ENCODE results near the gene NRXN3. TPM values are rescaled to one million over a fixed set of nuclear protein-coding genes. Genes with fewer than 3 reads are reported as not detected.
A peak's percentile ranks its signal among the peaks of the same experiment; 100 is the strongest.

Gene NRXN3
- total RNA-seq, 1 donor from 2014 or later: 18.0 TPM

DNA sequence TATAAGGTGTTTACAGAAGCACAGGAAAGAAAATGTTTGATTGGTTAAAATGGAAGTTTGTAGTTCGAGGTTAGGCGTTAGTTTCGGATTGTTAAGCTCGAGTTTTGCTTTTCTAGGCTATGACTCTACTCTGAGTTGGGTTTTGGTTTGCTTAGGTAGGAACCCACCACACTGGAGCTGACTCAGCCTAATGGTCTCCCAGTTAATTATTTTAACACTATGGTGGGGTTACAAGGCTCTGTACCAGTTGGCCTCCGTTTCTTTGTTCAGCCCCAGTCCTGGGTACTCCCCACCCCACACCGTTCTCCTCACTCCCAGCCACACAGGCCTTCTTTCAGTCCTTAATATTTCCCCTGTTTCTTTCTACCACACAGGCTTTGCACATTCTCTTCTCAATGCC, 583.9 kb downstream of the NRXN3 start:
- H3K4me3 Mint-ChIP-seq (ENCODE audit: unreplicated experiment): no peak overlapping the region
- H3K36me3 Mint-ChIP-seq (ENCODE audit: low read depth, unreplicated experiment): no peaks in the 10 kb centered on the region

DNA sequence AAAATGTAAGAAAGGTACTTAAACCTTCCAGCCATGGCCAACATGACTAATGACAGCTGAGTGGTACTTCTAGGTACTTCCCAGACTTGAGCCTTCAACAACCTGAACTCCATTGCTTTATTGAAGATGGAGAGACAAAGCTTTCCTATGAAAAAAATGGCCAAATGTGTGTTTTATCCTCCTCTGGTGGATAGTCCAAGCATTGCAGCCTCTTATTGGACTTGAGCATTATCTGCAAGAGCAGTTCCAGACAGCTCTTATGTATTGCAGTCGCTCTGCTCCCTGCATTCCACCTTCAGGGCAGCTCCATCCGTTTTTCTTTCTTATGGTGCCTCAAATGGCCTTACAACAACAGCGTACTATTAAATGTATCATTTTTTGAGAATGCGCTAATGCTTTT, 588.2 kb downstream of the NRXN3 start:
- no peaks in the 10 kb centered on the region for H3K9me3 ChIP-seq (ENCODE audit: insufficient read depth, low read depth, low read length)
- H3K9ac ChIP-seq (ENCODE audit: low read length): no peak overlapping the region
- no peaks in the 10 kb centered on the region for H3K4me1 Mint-ChIP-seq (ENCODE audit: low read depth, unreplicated experiment)
- H3K9me3 Mint-ChIP-seq (ENCODE audit: unreplicated experiment): no peaks in the 10 kb centered on the region
- no peak overlapping the region for H3K4me3 ChIP-seq (ENCODE audit: insufficient read depth, low read depth, low read length)
- H2AFZ ChIP-seq (ENCODE audit: low read depth, low read length): no peak overlapping the region
- H3K36me3 ChIP-seq (ENCODE audit: insufficient read depth, low read length): no peaks in the 10 kb centered on the region
- H3K4me3 Mint-ChIP-seq (ENCODE audit: unreplicated experiment): no peak overlapping the region
- H3K36me3 Mint-ChIP-seq (ENCODE audit: low read depth, unreplicated experiment): no peaks in the 10 kb centered on the region
- no peak overlapping the region for H3K4me2 ChIP-seq (ENCODE audit: low read length)
- FAIRE-seq (no peak), DNase-seq (ENCODE audit: low read depth) (peak; percentile 11)
- H3K79me2 ChIP-seq (ENCODE audit: insufficient read depth, low read length): no peaks in the 10 kb centered on the region
- TF ChIP-seq CTCF (IDR thresholded peaks at IDR 0.05; ENCODE audit: insufficient read depth, low read depth, low read length) (peak; percentile 89), EZH2 (IDR thresholded peaks at IDR 0.05; ENCODE audit: insufficient read depth, low read length) (no peak)
- H3K27me3 ChIP-seq (ENCODE audit: insufficient read depth, low read length): no peaks in the 10 kb centered on the region
- H4K20me1 ChIP-seq (ENCODE audit: insufficient read depth, low read length): no peaks in the 10 kb centered on the region
- no peak overlapping the region for H3K27ac Mint-ChIP-seq (ENCODE audit: unreplicated experiment)
- no peak overlapping the region for H3K27ac ChIP-seq (ENCODE audit: low read depth, low read length)
- H3K4me1 ChIP-seq (ENCODE audit: insufficient read depth, low read length): peaks cover under 1% of the 10 kb centered on the region
- no peaks in the 10 kb centered on the region for H3K27me3 Mint-ChIP-seq (ENCODE audit: low read depth, unreplicated experiment)

More for the DNA sequence above, 583.9 kb downstream of the NRXN3 start:
- Mint-ChIP-seq H3K4me1 (ENCODE audit: low read depth, unreplicated experiment) (peaks cover 9% of the 10 kb centered on the region), H3K27me3 (ENCODE audit: low read depth, unreplicated experiment) (peaks cover 5% of the 10 kb centered on the region), H3K9me3 (ENCODE audit: unreplicated experiment) (no peaks in the 10 kb centered on the region), H3K27ac (ENCODE audit: unreplicated experiment) (no peak overlapping the region)
- Histone ChIP-seq H3K4me1 (ENCODE audit: insufficient read depth, low read length) (peaks cover 9% of the 10 kb centered on the region), H3K36me3 (ENCODE audit: insufficient read depth, low read length) (no peaks in the 10 kb centered on the region), H2AFZ (ENCODE audit: low read depth, low read length) (no peak overlapping the region), H3K9ac (ENCODE audit: low read length) (no peak overlapping the region), H3K4me3 (ENCODE audit: insufficient read depth, low read depth, low read length) (no peak overlapping the region), H3K27ac (ENCODE audit: low read depth, low read length) (no peak overlapping the region), H3K4me2 (ENCODE audit: low read length) (peak overlapping the region; percentile 19), H3K79me2 (ENCODE audit: insufficient read depth, low read length) (no peaks in the 10 kb centered on the region), H3K27me3 (ENCODE audit: insufficient read depth, low read length) (no peaks in the 10 kb centered on the region), H4K20me1 (ENCODE audit: insufficient read depth, low read length) (no peaks in the 10 kb centered on the region), H3K9me3 (ENCODE audit: insufficient read depth, low read depth, low read length) (no peaks in the 10 kb centered on the region)
- DNase-seq (ENCODE audit: low read depth) (no peak), FAIRE-seq (no peak)
- no peak for TF ChIP-seq EZH2 (IDR thresholded peaks at IDR 0.05; ENCODE audit: insufficient read depth, low read length)
- TF ChIP-seq CTCF (IDR thresholded peaks at IDR 0.05; ENCODE audit: insufficient read depth, low read depth, low read length): no peak

- Histone ChIP-seq H3K36me3 (ENCODE audit: insufficient read depth, low read length) (no peaks in the 10 kb centered on the region), H3K27ac (ENCODE audit: low read depth, low read length) (no peak overlapping the region), H3K27me3 (ENCODE audit: insufficient read depth, low read length) (no peaks in the 10 kb centered on the region), H3K9me3 (ENCODE audit: insufficient read depth, low read depth, low read length) (no peaks in the 10 kb centered on the region), H3K4me1 (ENCODE audit: insufficient read depth, low read length) (peaks cover 18% of the 10 kb centered on the region), H3K79me2 (ENCODE audit: insufficient read depth, low read length) (no peaks in the 10 kb centered on the region), H3K4me2 (ENCODE audit: low read length) (no peak overlapping the region), H4K20me1 (ENCODE audit: insufficient read depth, low read length) (no peaks in the 10 kb centered on the region), H3K4me3 (ENCODE audit: insufficient read depth, low read depth, low read length) (no peak overlapping the region), H3K9ac (ENCODE audit: low read length) (no peak overlapping the region), H2AFZ (ENCODE audit: low read depth, low read length) (no peak overlapping the region)
- TF ChIP-seq EZH2 (IDR thresholded peaks at IDR 0.05; ENCODE audit: insufficient read depth, low read length) (no peak), CTCF (IDR thresholded peaks at IDR 0.05; ENCODE audit: insufficient read depth, low read depth, low read length) (no peak)
- Mint-ChIP-seq H3K4me3 (ENCODE audit: unreplicated experiment) (no peak overlapping the region), H3K27ac (ENCODE audit: unreplicated experiment) (no peak overlapping the region), H3K9me3 (ENCODE audit: unreplicated experiment) (no peaks in the 10 kb centered on the region), H3K4me1 (ENCODE audit: low read depth, unreplicated experiment) (peaks cover 14% of the 10 kb centered on the region), H3K36me3 (ENCODE audit: low read depth, unreplicated experiment) (no peaks in the 10 kb centered on the region), H3K27me3 (ENCODE audit: low read depth, unreplicated experiment) (peaks cover 3% of the 10 kb centered on the region)
- FAIRE-seq (no peak), DNase-seq (ENCODE audit: low read depth) (no peak)
These were observed 592.2 kb downstream of the NRXN3 start for GRCh38 chr14:78762331-78762730.

Data from astrocyte (in vitro differentiated cells and primary cell).